SK-N-SH treated with all-trans-retinoic acid at 6 μM for 48 hours (cell line): ENCODE results near the gene SLU7.

Experiments
- CREB5 ChIP-seq: fragments of 250-450 bp; sonication (Bioruptor Pico); IDR thresholded peaks from 2 replicates; pipeline ENCODE4 v1.5.1; 2020; ENCODE audit warnings: low read depth, mild to moderate bottlenecking, moderate library complexity
- PATZ1 ChIP-seq: fragments of 250-450 bp; sonication (Bioruptor Pico); IDR thresholded peaks from 2 replicates; pipeline ENCODE4 v1.8.0; 2020; ENCODE audit warnings: mild to moderate bottlenecking, moderate library complexity, borderline replicate concordance
- SNAI2 ChIP-seq: fragments of 250-450 bp; sonication (Bioruptor Pico); IDR thresholded peaks from 2 replicates; pipeline ENCODE4 v1.5.0; 2020; ENCODE audit warnings: mild to moderate bottlenecking, moderate library complexity
- ZC3H10 ChIP-seq: fragments of 250-450 bp; sonication (Bioruptor Pico); IDR thresholded peaks from 2 replicates; pipeline ENCODE4 v1.5.1; 2021; ENCODE audit warnings: mild to moderate bottlenecking, moderate library complexity
- ZFP30 ChIP-seq: fragments of 450-650 bp; formaldehyde crosslinking; IDR thresholded peaks from 2 replicates; pipeline ENCODE4 v1.5.0; 2022; ENCODE audit warnings: mild to moderate bottlenecking, moderate library complexity

DNA sequence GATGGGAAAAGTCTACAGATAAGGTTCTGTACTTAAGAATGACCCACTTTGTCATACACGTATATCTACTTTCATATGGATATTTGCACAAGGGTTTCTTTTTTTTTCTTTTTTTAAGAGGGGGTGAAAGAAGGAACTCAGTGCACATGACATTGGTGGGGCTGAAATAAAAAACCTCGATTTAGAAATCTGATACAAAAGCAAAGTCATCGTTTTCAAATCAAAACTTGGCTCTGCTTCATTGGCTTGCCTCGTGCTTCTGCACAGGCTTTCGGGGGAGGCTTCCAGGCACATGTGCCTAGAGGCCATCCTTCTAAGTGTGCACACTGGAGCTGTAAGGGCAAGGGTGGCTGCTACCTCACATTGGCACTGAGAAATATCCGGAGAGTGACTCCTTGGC lies 33.9 kb upstream of the SLU7 start:
- TF ChIP-seq ZC3H10 (CRISPR knock-in tag): no peak
- no peak for TF ChIP-seq SNAI2 (CRISPR knock-in tag)
- TF ChIP-seq CREB5: no peak
- no peak for TF ChIP-seq ZFP30 (CRISPR knock-in tag)
- no peak for TF ChIP-seq PATZ1
